Measurements from ENCODE around the gene ZNF398.

- TF ChIP-seq ATF2 (tag by site-specific recombination; IDR thresholded peaks at IDR 0.05; ENCODE audit: low read depth) = no peak
- TF ChIP-seq CTCF (tag by site-specific recombination; IDR thresholded peaks at IDR 0.05) = no peak
- no peak for TF ChIP-seq ZNF133 (tag by site-specific recombination; IDR thresholded peaks at IDR 0.05)
- TF ChIP-seq GLI2 (tag by site-specific recombination; IDR thresholded peaks at IDR 0.05; ENCODE audit: borderline replicate concordance, low read depth) = no peak
- no peak for TF ChIP-seq TSHZ1 (tag by site-specific recombination; IDR thresholded peaks at IDR 0.05; ENCODE audit: borderline replicate concordance)
- no peak for TF ChIP-seq ZNF140 (tag by site-specific recombination; IDR thresholded peaks at IDR 0.05)
- no peak for TF ChIP-seq HOXD13 (CRISPR knock-in tag; IDR thresholded peaks at IDR 0.05; ENCODE audit: borderline replicate concordance)
Measured at GRCh38 chr7:149099058-149099457, 48.2 kb upstream of the ZNF398 start.

Data from HEK293 (cell line).